Stimulated activated CD4-positive, alpha-beta T cell treated with anti-CD3 and anti-CD28 coated beads, TNF-alpha, amount 100 ng/mL, for 4 hours (primary cell): ENCODE measurements around the gene DGKH.

Experiments used
- DNase-seq, 3 experiments: peaks; one replicate each; pipeline ENCODE4 v3.0.0-alpha.2; 2020; ENCODE audit warnings: low read depth in 3 of 3

Gene DGKH, protein sequence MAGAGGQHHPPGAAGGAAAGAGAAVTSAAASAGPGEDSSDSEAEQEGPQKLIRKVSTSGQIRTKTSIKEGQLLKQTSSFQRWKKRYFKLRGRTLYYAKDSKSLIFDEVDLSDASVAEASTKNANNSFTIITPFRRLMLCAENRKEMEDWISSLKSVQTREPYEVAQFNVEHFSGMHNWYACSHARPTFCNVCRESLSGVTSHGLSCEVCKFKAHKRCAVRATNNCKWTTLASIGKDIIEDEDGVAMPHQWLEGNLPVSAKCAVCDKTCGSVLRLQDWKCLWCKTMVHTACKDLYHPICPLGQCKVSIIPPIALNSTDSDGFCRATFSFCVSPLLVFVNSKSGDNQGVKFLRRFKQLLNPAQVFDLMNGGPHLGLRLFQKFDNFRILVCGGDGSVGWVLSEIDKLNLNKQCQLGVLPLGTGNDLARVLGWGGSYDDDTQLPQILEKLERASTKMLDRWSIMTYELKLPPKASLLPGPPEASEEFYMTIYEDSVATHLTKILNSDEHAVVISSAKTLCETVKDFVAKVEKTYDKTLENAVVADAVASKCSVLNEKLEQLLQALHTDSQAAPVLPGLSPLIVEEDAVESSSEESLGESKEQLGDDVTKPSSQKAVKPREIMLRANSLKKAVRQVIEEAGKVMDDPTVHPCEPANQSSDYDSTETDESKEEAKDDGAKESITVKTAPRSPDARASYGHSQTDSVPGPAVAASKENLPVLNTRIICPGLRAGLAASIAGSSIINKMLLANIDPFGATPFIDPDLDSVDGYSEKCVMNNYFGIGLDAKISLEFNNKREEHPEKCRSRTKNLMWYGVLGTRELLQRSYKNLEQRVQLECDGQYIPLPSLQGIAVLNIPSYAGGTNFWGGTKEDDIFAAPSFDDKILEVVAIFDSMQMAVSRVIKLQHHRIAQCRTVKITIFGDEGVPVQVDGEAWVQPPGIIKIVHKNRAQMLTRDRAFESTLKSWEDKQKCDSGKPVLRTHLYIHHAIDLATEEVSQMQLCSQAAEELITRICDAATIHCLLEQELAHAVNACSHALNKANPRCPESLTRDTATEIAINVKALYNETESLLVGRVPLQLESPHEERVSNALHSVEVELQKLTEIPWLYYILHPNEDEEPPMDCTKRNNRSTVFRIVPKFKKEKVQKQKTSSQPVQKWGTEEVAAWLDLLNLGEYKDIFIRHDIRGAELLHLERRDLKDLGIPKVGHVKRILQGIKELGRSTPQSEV

GRCh38 chr13:42048342-42048683 lies at the start of gene DGKH:
Gene DGKH (plus strand): TSS chr13:42048648. CDS start chr13:42048774, 126 bp downstream.
- DNase-seq, result no peak

GRCh38 chr13:42000846-42001245 lies 47.6 kb upstream of the DGKH start:
- DNase-seq, result no peak

DNA sequence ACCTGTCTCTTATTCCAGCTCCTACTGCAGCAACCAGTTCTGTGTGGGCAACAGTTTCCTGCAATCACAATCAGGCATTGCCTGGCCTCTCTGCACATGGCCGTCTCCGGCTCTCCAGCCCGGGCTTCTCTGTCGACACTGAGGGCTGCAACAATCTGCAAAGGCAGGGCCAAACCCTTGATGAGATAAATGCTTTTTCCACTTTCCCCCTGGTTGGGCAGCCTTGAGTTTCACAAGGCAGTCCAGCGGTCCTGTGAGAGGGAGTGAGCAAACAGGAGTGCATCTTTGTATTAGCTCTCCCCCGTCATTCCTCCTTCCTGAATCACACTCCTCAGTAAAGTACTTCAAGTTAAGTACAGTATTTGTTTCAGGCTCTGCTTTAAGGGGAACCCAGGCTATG lies 46.9 kb upstream of the DGKH start:
- DNase-seq, result no peak

DNA sequence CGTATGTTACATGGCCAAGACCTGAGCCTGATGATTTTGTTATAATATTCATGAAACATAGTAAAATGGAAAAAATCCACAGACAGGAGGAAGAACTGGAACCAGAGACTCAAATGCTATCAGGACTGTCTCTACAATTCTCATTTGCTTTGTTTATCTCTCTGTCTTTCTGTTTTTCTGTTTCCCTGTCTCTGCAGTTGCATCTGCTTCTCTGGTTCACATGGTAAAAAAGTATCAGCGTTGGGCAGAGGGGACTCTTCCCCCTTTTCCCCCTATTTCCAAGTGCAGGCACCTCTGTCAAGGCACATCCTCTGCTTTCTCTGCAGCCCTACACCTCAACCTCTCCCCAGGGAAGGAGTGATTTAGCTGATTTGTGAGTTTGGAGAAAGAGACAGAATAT lies 46.4 kb upstream of the DGKH start:
- DNase-seq, result no peak

DNA sequence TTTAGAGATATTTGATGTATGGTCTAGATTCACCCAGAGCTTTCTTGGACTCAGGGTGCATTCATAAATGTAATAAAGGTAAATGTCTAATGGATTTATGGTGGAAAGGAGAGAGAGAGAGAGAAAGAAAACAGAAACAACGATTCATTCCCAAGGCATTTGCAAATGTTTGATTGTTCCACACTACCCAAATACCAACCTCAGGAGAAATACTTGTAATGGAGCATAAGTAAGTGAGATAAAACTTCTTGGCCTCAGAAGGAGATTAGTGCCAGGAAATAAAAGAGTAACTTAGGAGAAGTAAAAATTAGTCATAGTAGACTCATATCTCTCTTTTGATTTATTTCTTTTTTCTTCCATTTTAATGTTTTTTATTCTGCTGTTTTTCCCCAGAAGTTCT lies 40.6 kb upstream of the DGKH start:
- DNase-seq, result no peak

GRCh38 chr13:42009057-42009456 lies 39.4 kb upstream of the DGKH start:
- DNase-seq, result no peak

DNA sequence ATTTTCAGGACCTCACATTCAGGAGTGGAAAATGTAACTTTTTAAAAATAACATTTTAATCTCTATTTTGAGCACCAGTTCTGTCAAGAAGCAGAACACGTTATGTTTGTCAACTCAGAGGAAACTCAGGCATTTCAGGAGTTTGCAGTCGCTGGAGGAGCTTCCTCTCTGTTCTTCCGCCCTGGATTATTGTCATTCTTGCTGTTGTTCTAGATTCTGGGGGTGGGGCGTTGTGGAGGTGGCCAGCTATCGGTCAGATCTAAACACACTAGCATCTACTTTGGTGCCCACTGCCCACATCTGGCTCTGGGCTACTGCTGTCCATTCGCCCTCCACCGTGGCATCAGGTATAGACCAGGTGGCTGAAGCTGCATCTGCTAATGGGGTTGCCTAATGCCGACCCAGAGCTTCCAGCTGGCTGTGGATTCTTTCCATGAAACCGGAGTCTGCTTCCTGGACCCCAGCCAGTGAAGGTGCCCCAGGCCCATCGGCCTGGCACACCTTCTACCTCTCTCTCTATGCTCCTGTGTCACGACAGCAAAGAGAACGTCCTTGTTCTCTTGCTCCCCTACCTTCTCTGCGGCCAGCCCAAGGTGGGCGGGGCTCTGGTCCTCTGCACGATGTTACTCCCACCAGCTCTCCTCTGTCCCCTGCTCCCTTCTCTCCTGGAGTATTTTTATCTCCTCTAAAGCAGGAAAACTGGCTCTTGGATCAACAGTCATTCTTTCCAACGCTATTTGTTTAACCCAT lies 36.7 kb upstream of the DGKH start:
- no peak for DNase-seq

DNA sequence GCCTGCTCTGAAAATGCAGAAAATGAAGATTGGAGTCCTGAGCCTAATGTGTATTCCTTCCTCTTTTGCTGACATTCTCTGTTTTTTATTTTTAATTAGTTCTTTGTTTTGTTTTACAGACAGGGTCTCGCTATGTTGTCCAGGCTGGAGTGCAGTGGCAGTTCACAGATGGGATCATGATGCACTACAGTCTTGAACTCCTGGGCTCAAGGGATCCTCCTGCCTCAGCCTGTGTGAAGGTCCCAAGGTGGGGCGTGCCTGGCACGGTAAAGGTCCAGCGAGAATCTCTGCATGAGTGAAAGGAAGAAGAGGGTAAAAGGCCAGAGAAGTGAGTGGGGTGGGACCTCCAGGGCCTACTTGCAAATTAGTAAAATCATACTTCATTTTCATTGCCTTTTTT lies 34.3 kb upstream of the DGKH start:
- no peak for DNase-seq

GRCh38 chr13:42017264-42017663 lies 31.2 kb upstream of the DGKH start:
- DNase-seq, result no peak

- no peak for DNase-seq
Observed at GRCh38 chr13:42021851-42022250, 26.6 kb upstream of the DGKH start.

DNA sequence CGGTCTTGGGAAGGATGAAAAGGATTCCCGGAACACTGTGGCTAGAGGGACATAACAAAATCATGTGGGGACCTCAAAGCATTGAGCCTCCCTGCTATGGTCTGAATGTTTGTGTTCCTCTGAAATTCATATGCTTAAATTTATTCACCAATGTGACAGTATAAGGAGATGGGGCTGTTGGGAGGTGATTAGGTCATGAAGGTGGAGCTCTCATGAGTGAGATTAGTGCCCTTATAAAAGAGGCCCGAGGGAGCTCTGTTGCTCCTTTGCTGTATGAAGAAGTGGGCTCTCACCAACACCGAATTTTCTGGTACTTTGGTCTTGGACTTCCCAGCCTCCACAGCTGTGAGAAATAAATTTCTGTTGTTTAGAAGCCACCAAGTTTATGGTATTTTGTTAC lies 26.1 kb upstream of the DGKH start:
- DNase-seq, result no peak

GRCh38 chr13:42022796-42023493 lies 25.5 kb upstream of the DGKH start:
- DNase-seq, result no peak

GRCh38 chr13:42027286-42027685 lies 21.2 kb upstream of the DGKH start:
- no peak for DNase-seq

GRCh38 chr13:42028113-42028799 lies 20.2 kb upstream of the DGKH start:
- DNase-seq, result no peak

- no peak for DNase-seq
Observed at GRCh38 chr13:42035905-42036521, 12.4 kb upstream of the DGKH start.

- DNase-seq, result no peak
Observed at GRCh38 chr13:42036711-42037110, 11.7 kb upstream of the DGKH start.

DNA sequence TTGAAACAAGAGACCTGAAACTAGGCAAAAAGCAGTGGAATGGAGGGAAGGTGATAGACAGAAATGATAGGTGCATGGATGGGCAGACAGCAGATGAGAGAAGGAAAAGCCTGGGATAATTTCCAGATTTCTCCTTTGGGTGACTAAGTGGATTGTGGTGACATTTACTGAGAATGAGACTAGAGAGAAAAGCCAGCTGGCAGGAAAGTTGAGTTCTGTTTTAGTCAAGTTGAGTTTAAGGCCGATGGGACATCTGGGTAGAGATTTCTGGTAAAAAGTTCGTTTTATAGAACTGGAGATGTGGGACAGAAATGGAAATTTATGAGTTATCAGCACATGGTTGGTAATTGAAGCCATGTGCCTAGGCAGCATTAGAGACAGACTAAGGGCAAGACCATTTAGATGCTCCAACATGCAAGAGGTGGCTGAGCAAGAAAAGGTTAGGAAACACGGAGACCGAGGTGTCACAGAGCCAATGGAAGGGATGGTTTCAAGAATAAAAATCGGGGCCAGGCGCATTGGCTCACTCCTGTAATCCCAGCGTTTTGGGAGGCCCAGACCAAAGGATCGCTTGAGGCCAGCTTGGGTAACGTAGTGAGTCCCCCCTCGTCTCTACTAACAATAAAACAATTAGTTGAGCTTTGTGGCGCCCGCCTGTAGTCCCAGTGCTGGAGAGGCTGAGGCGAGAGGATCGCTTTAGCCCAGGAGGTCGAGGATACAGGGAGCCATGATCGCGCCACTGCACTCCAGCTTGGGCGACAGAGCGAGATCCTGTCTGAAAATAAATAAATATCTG lies 9.6 kb upstream of the DGKH start:
- no peak for DNase-seq

GRCh38 chr13:42039457-42039945 lies 8.9 kb upstream of the DGKH start:
- no peak for DNase-seq
